Measurements from ENCODE around the gene VSX1. TPM values are rescaled to one million over a fixed set of nuclear protein-coding genes. Genes with fewer than 3 reads are reported as not detected.

VSX1 gene
- total RNA-seq, 2 experiments from 2014 or later = not detected

DNA sequence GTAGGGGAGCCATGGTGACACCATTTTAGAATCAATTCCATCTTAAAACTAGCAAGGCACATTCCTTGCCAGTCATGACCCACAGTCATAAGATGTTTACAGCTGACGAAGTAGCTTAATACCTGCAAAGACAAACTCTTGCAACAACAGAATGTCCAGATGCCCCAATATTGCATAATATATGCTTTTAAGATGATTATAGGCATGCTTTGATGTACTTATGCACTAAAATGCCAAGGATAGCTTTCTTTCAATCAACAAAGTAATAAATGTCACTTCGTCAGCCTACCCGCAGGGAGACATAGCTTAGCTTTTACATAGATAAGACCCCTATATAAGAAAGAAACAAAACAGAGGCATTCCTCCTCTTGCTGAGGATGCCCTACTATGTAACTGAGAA is 50.7 kb downstream of the VSX1 start:
- ChIA-PET POLR2A (no interaction called here), CTCF (no interaction called here)
- peaks cover 20% of the 10 kb centered on the region for H3K4me1 ChIP-seq (ENCODE audit: insufficient read depth, low read length)
- Mint-ChIP-seq H3K27me3 (no peaks in the 10 kb centered on the region), H3K27ac (no peak overlapping the region), H3K36me3 (ENCODE audit: low read depth) (peaks cover 50% of the 10 kb centered on the region), H3K9me3 (no peaks in the 10 kb centered on the region), H3K4me3 (no peak overlapping the region), H3K4me1 (ENCODE audit: low read depth) (peaks cover 33% of the 10 kb centered on the region)
- H3K36me3 ChIP-seq (ENCODE audit: insufficient read depth, low read length) = peaks cover 35% of the 10 kb centered on the region
- no peaks in the 10 kb centered on the region for H3K9me3 ChIP-seq (ENCODE audit: control insufficient read depth in 1 of 2, insufficient read depth in 1 of 2, low read length in 2 of 2)
- H3K4me3 ChIP-seq (ENCODE audit: low read length) = no peak overlapping the region
- TF ChIP-seq, protein P1, sequence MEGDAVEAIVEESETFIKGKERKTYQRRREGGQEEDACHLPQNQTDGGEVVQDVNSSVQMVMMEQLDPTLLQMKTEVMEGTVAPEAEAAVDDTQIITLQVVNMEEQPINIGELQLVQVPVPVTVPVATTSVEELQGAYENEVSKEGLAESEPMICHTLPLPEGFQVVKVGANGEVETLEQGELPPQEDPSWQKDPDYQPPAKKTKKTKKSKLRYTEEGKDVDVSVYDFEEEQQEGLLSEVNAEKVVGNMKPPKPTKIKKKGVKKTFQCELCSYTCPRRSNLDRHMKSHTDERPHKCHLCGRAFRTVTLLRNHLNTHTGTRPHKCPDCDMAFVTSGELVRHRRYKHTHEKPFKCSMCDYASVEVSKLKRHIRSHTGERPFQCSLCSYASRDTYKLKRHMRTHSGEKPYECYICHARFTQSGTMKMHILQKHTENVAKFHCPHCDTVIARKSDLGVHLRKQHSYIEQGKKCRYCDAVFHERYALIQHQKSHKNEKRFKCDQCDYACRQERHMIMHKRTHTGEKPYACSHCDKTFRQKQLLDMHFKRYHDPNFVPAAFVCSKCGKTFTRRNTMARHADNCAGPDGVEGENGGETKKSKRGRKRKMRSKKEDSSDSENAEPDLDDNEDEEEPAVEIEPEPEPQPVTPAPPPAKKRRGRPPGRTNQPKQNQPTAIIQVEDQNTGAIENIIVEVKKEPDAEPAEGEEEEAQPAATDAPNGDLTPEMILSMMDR (IDR thresholded peaks at IDR 0.05) = no peak
- no peak overlapping the region for H3K27ac ChIP-seq (ENCODE audit: low read depth in 1 of 2, low read length in 2 of 2)
- no peaks in the 10 kb centered on the region for H3K27me3 ChIP-seq (ENCODE audit: control insufficient read depth in 1 of 2, insufficient read depth in 2 of 2, low read length in 2 of 2)
- ATAC-seq (ENCODE audit: poor library complexity) (no peak), DNase-seq (no peak)
- intact Hi-C loops (cut with DNase I, micrococcal nuclease) = no loop called here

DNA sequence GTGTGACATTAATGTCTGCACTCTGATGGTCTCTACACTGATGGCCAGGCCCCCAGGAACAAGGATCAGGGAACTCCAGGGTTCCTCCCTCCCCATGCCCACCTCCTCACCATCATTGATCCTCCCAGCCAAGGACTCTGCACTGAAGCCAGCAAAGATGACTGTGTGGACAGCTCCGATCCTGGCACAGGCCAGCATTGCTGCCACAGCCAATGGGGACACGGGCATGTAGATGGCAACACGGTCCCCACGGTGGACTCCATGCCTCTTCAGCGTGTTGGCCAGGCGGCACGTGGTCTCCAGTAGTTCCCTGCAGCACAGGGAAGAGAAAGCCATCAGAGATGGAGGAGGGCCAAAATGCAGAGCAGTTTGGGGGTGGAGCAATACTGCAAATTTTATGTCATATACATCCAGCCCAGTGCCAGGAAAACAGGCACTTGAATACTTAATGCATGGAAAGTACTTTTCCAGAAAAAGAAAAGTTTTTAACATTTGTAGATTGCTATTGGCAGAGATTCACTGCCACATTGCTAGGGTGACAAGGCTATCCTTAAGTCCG is 51.2 kb downstream of the VSX1 start:
- Mint-ChIP-seq H3K9me3 (no peaks in the 10 kb centered on the region), H3K36me3 (ENCODE audit: low read depth) (peaks cover 50% of the 10 kb centered on the region), H3K27ac (no peak overlapping the region), H3K4me3 (no peak overlapping the region), H3K4me1 (ENCODE audit: low read depth) (peaks cover 28% of the 10 kb centered on the region), H3K27me3 (no peaks in the 10 kb centered on the region)
- peaks cover 35% of the 10 kb centered on the region for H3K36me3 ChIP-seq (ENCODE audit: insufficient read depth, low read length)
- H3K27me3 ChIP-seq (ENCODE audit: control insufficient read depth in 1 of 2, insufficient read depth in 2 of 2, low read length in 2 of 2) = no peaks in the 10 kb centered on the region
- H3K4me1 ChIP-seq (ENCODE audit: insufficient read depth, low read length) = peaks cover 18% of the 10 kb centered on the region
- H3K9me3 ChIP-seq (ENCODE audit: control insufficient read depth in 1 of 2, insufficient read depth in 1 of 2, low read length in 2 of 2) = no peaks in the 10 kb centered on the region
- no peak overlapping the region for H3K4me3 ChIP-seq (ENCODE audit: low read length)
- intact Hi-C loops (cut with DNase I, micrococcal nuclease) = no loop called here
- TF ChIP-seq, protein P1 (IDR thresholded peaks at IDR 0.05) = no peak
- no peak for DNase-seq
- H3K27ac ChIP-seq (ENCODE audit: low read depth in 1 of 2, low read length in 2 of 2) = no peak overlapping the region
- ChIA-PET CTCF (no interaction called here), POLR2A (no interaction called here)
- ATAC-seq (ENCODE audit: poor library complexity) = no peak

DNA sequence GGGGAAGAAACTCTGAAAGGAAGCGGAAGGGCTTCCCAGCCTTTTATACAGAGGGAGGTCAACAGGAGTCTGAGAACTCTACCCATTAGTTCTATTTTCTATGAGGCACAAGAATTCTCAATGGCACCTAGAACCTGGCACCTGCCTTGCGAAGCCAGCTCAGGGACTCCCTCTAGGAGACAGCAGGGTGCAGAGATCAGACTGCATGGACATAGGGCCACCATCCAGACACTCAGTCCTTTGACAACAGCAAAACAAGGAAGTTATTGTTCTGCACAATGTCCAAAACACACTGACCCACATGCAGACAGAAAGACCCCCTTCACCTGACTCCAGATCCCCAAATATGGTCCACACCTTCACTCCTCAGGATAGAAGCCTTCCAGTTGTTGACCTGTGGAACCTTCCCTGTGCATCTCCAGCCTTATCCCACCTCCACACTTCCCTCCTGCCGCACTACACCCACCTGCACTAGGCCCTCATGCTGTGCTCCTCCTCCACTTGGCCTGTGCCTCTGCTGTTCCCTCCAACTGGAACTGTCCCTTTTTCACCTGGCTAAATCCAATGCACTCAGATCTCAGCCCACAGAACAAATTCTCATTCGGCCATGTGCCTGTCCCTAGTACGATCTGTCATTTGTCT is 51.8 kb downstream of the VSX1 start:
- Histone ChIP-seq H3K27ac (ENCODE audit: low read depth in 1 of 2, low read length in 2 of 2) (no peak overlapping the region), H3K36me3 (ENCODE audit: insufficient read depth, low read length) (peaks cover 35% of the 10 kb centered on the region), H3K9me3 (ENCODE audit: control insufficient read depth in 1 of 2, insufficient read depth in 1 of 2, low read length in 2 of 2) (no peaks in the 10 kb centered on the region), H3K4me1 (ENCODE audit: insufficient read depth, low read length) (peaks cover 12% of the 10 kb centered on the region), H3K27me3 (ENCODE audit: control insufficient read depth in 1 of 2, insufficient read depth in 2 of 2, low read length in 2 of 2) (no peaks in the 10 kb centered on the region), H3K4me3 (ENCODE audit: low read length) (no peak overlapping the region)
- Mint-ChIP-seq H3K4me3 (no peak overlapping the region), H3K36me3 (ENCODE audit: low read depth) (peaks cover 50% of the 10 kb centered on the region), H3K27ac (no peak overlapping the region), H3K4me1 (ENCODE audit: low read depth) (peaks cover 22% of the 10 kb centered on the region), H3K9me3 (no peaks in the 10 kb centered on the region), H3K27me3 (no peaks in the 10 kb centered on the region)
- CTCF ChIA-PET = no interaction called here
- DNase-seq (no peak), ATAC-seq (ENCODE audit: poor library complexity) (no peak)
- TF ChIP-seq, protein P1 (IDR thresholded peaks at IDR 0.05) = no peak
- intact Hi-C loops (cut with DNase I, micrococcal nuclease) = no loop called here
- POLR2A ChIA-PET = no interaction called here
